IMR-90 (cell line): Measurements from ENCODE around the gene TENM3. TPM values are rescaled to one million over a fixed set of nuclear protein-coding genes. Genes with fewer than 3 reads are reported as not detected.

Source experiments
- ATAC-seq: fragments of 200-7000 bp; cut with Tn5 transposase; 2 replicates; pipeline ENCODE4 v1.9.1; 2020; ENCODE audit warnings: low read depth, mild to moderate bottlenecking, moderate library complexity
- BruUV-seq: library from RNA; stranded (reverse); fragments of 400-500 nt; replicated peaks from 2 replicates; lab custom pipeline; 2021; lab: Mats Ljungman, UMichigan
- CTCF ChIA-PET: fragments of 300-600 bp; formaldehyde crosslinking; extraction: SDS; loops from one replicate; lab custom pipeline; 2021; ENCODE audit warnings: antibody characterized with exemption; lab: Yijun Ruan, JAX
- POLR2A ChIA-PET: fragments of 300-600 bp; sonication (Branson Sonifier 250); formaldehyde crosslinking; loops from one replicate; lab custom pipeline; 2022; ENCODE audit warnings: antibody characterized with exemption; ENCODE audit not compliant: unreplicated experiment; lab: Charles Lee
- DNase-seq: peaks from one replicate; pipeline ENCODE4 v3.0.0; 2013
- H2AFZ ChIP-seq: replicated peaks from 2 replicates; pipeline ENCODE3; 2013; ENCODE audit warnings: low read length, mild to moderate bottlenecking; ENCODE audit not compliant: poor library complexity
- H2AK5ac ChIP-seq: 2 replicates; pipeline ENCODE4 v1.6.1; 2013; ENCODE audit warnings: low read depth, low read length, inconsistent platforms
- H2AK9ac ChIP-seq: replicated peaks from 2 replicates; pipeline ENCODE3; 2013; ENCODE audit warnings: mild to moderate bottlenecking, low read depth, low read length, moderate library complexity; ENCODE audit not compliant: poor library complexity
- H2BK120ac ChIP-seq: 2 replicates; pipeline ENCODE4 v1.6.1; 2013; ENCODE audit warnings: low read depth, low read length, inconsistent platforms
- H2BK15ac ChIP-seq: 3 replicates; pipeline ENCODE4 v1.6.1; 2013; ENCODE audit warnings: low read depth, low read length, inconsistent platforms
- H2BK20ac ChIP-seq: 2 replicates; pipeline ENCODE4 v1.6.1; 2013; ENCODE audit warnings: low read depth, mild to moderate bottlenecking, inconsistent platforms, low read length, moderate library complexity
- H2BK5ac ChIP-seq: 2 replicates; pipeline ENCODE4 v1.6.1; 2013; ENCODE audit warnings: mild to moderate bottlenecking, low read depth, low read length, inconsistent platforms; ENCODE audit not compliant: poor library complexity, severe bottlenecking
- H3K14ac ChIP-seq: replicated peaks from 2 replicates; pipeline ENCODE4 v1.6.1; 2013; ENCODE audit warnings: low read depth, low read length, inconsistent platforms
- H3K18ac ChIP-seq: 2 replicates; pipeline ENCODE4 v1.6.1; 2013; ENCODE audit warnings: low read depth, low read length, control low read depth
- H3K23ac ChIP-seq: 2 replicates; pipeline ENCODE4 v1.6.1; 2013; ENCODE audit warnings: low read depth, low read length, inconsistent platforms
- H3K27ac ChIP-seq: 2 replicates; pipeline ENCODE4 v1.5.1; 2013; ENCODE audit warnings: mild to moderate bottlenecking, control low read depth, low read length; ENCODE audit not compliant: insufficient read depth
- H3K27me3 ChIP-seq: 2 replicates; pipeline ENCODE4 v1.6.1; 2013; ENCODE audit warnings: low read length; ENCODE audit not compliant: control insufficient read depth, insufficient read depth
- H3K36me3 ChIP-seq: 2 replicates; pipeline ENCODE4 v1.6.1; 2013; ENCODE audit warnings: low read length, mixed read lengths; ENCODE audit not compliant: control insufficient read depth, insufficient read depth
- H3K4ac ChIP-seq: 2 replicates; pipeline ENCODE4 v1.6.1; 2013; ENCODE audit warnings: low read depth, low read length, inconsistent platforms
- H3K4me1 ChIP-seq: 2 replicates; pipeline ENCODE4 v1.6.1; 2013; ENCODE audit warnings: low read length, mixed read lengths; ENCODE audit not compliant: control insufficient read depth, insufficient read depth
- H3K4me2 ChIP-seq: 2 replicates; pipeline ENCODE4 v1.6.1; 2013; ENCODE audit warnings: low read depth, mild to moderate bottlenecking, control low read depth, low read length, moderate library complexity
- H3K4me3 ChIP-seq: 2 replicates; pipeline ENCODE4 v1.5.1; 2013; ENCODE audit warnings: low read depth, mild to moderate bottlenecking, control low read depth, low read length, moderate library complexity; ENCODE audit not compliant: insufficient read depth
- H3K56ac ChIP-seq: 2 replicates; pipeline ENCODE4 v1.6.1; 2013; ENCODE audit warnings: low read length, inconsistent platforms; ENCODE audit not compliant: insufficient read depth; ENCODE audit errors: extremely low read depth
- H3K79me1 ChIP-seq, 2 experiments: 2 replicates each; pipeline ENCODE4 v1.6.1; 2013; ENCODE audit warnings: low read length in 2 of 2, inconsistent platforms in 1 of 2, low read depth in 1 of 2
- H3K9ac ChIP-seq: 2 replicates; pipeline ENCODE4 v1.6.1; 2013; ENCODE audit warnings: low read depth, low read length, control low read depth
- H3K9me1 ChIP-seq: 2 replicates; pipeline ENCODE4 v1.6.1; 2013; ENCODE audit warnings: low read length, inconsistent platforms; ENCODE audit not compliant: insufficient read depth
- H3K9me3 ChIP-seq: 2 replicates; pipeline ENCODE4 v1.6.1; 2013; ENCODE audit warnings: low read length; ENCODE audit not compliant: control insufficient read depth, insufficient read depth
- H4K20me1 ChIP-seq: 2 replicates; pipeline ENCODE4 v1.6.1; 2013; ENCODE audit warnings: low read length, inconsistent platforms; ENCODE audit not compliant: insufficient read depth
- H4K5ac ChIP-seq: 2 replicates; pipeline ENCODE4 v1.6.1; 2013; ENCODE audit warnings: mild to moderate bottlenecking, low read depth, low read length, control low read depth
- H4K8ac ChIP-seq, 2 experiments: 2 replicates each; pipeline ENCODE4 v1.6.1; 2013; ENCODE audit warnings: low read depth in 2 of 2, low read length in 2 of 2, control low read depth in 1 of 2, inconsistent platforms in 1 of 2
- H4K91ac ChIP-seq: 2 replicates; pipeline ENCODE4 v1.6.1; 2013; ENCODE audit warnings: low read depth, low read length, inconsistent platforms; ENCODE audit not compliant: insufficient read depth
- BHLHE40 ChIP-seq: fragments of 150-350 bp; IDR thresholded peaks from 2 replicates; pipeline ENCODE4 v1.6.1; 2016; ENCODE audit warnings: mild to moderate bottlenecking, low read depth, low read length
- CEBPB ChIP-seq: IDR thresholded peaks from 2 replicates; pipeline ENCODE4 v1.6.1; 2012; ENCODE audit warnings: low read depth, low read length, improper control_type of control experiment
- CHD1 ChIP-seq: IDR thresholded peaks from 2 replicates; pipeline ENCODE4 v1.6.1; 2012; ENCODE audit warnings: low read depth, low read length, improper control_type of control experiment
- FOS ChIP-seq: fragments of 150-350 bp; IDR thresholded peaks from 2 replicates; pipeline ENCODE4 v1.6.1; 2016; ENCODE audit warnings: low read depth, low read length
- MAFK ChIP-seq: IDR thresholded peaks from 2 replicates; pipeline ENCODE4 v1.6.1; 2012; ENCODE audit warnings: low read depth, low read length, improper control_type of control experiment
- MAZ ChIP-seq: IDR thresholded peaks from 2 replicates; pipeline ENCODE4 v1.6.1; 2012; ENCODE audit warnings: low read depth, mild to moderate bottlenecking, low read length, improper control_type of control experiment, moderate library complexity, borderline replicate concordance
- MXI1 ChIP-seq: IDR thresholded peaks from 2 replicates; pipeline ENCODE4 v1.6.1; 2012; ENCODE audit warnings: low read depth, mild to moderate bottlenecking, low read length, moderate library complexity, borderline replicate concordance
- NFE2L2 ChIP-seq: fragments of 150-350 bp; IDR thresholded peaks from 2 replicates; pipeline ENCODE4 v1.6.1; 2016; ENCODE audit warnings: low read depth, mild to moderate bottlenecking, low read length
- POLR2A ChIP-seq: IDR thresholded peaks from 2 replicates; pipeline ENCODE4 v1.6.1; 2012; ENCODE audit warnings: mild to moderate bottlenecking, low read depth, low read length
- RAD21 ChIP-seq: IDR thresholded peaks from 2 replicates; pipeline ENCODE4 v1.6.1; 2012; ENCODE audit warnings: low read length, improper control_type of control experiment
- RCOR1 ChIP-seq: IDR thresholded peaks from 2 replicates; pipeline ENCODE4 v1.6.1; 2012; ENCODE audit warnings: mild to moderate bottlenecking, low read length, improper control_type of control experiment; ENCODE audit not compliant: insufficient replicate concordance
- RFX5 ChIP-seq: IDR thresholded peaks from 2 replicates; pipeline ENCODE4 v1.8.0; 2012; ENCODE audit warnings: low read depth, mild to moderate bottlenecking, low read length, moderate library complexity
- SMC3 ChIP-seq: fragments of 150-350 bp; IDR thresholded peaks from 2 replicates; pipeline ENCODE4 v1.6.1; 2016; ENCODE audit warnings: low read depth, mild to moderate bottlenecking, antibody characterized with exemption, low read length, moderate library complexity
- WGBS, 2 experiments: methylation state at CpG; one replicate each; pipeline versions ENCODE4 v1.1.5 to v1.1.7; 2013; ENCODE audit warnings: missing lambda C conversion rate in 2 of 2; ENCODE audit not compliant: insufficient read length in 1 of 2; ENCODE audit errors: extremely low coverage in 2 of 2; 5-methylcytosine and 5-hydroxymethylcytosine counted together
- dilution Hi-C: fragments of 300-500 bp; cut with HindIII; formaldehyde crosslinking; loops from one replicate; pipeline ENCODE4 v1.14.3; 2018; ENCODE audit warnings: low sequenced_read_pairs; ENCODE audit not compliant: unreplicated experiment
- in situ Hi-C: fragments of 300-500 bp; cut with MboI; formaldehyde crosslinking; loops from 3 replicates; pipeline ENCODE4 v1.14.3; 2019; ENCODE audit warnings: low sequenced_read_pairs, inconsistent platforms, mixed read lengths
- intact Hi-C: fragments of 100-400 bp; cut with micrococcal nuclease; formaldehyde crosslinking; loops from 2 replicates; pipeline ENCODE4 v1.10.0; 2022
- polyA plus RNA-seq, 3 experiments: library from polyadenylated mRNA; depleted of rRNA; stranded (reverse); fragments of >200 nt; gene quantifications; 2 replicates each; pipeline ENCODE4 v1.2.3, GENCODE V29; 2012; ENCODE audit warnings: low replicate concordance in 1 of 3
- total RNA-seq: library from RNA; depleted of rRNA; stranded (reverse); fragments of >200 nt; gene quantifications from 2 replicates; pipeline ENCODE4 v1.2.3, GENCODE V29; 2012
- TF ChIP-seq, protein P1 (sequence below): fragments of 150-350 bp; IDR thresholded peaks from 2 replicates; pipeline ENCODE4 v1.6.1; 2017; ENCODE audit warnings: mild to moderate bottlenecking, antibody characterized with exemption, low read length, low read depth
- TF ChIP-seq, protein P2 (sequence below): conservative IDR thresholded peaks from 2 replicates; pipeline ENCODE4 v1.5.1; 2012; ENCODE audit warnings: mild to moderate bottlenecking, low read depth, low read length, improper control_type of control experiment
- TF ChIP-seq, protein P3 (sequence below): fragments of 150-350 bp; IDR thresholded peaks from 2 replicates; pipeline ENCODE4 v1.6.1; 2016; ENCODE audit warnings: low read depth, mild to moderate bottlenecking, low read length, moderate library complexity, borderline replicate concordance

TENM3 gene
- total and polyA plus RNA-seq, 2 of the 4 experiments (the other 2 are of a cell fraction), result 29.9 to 173 TPM

DNA sequence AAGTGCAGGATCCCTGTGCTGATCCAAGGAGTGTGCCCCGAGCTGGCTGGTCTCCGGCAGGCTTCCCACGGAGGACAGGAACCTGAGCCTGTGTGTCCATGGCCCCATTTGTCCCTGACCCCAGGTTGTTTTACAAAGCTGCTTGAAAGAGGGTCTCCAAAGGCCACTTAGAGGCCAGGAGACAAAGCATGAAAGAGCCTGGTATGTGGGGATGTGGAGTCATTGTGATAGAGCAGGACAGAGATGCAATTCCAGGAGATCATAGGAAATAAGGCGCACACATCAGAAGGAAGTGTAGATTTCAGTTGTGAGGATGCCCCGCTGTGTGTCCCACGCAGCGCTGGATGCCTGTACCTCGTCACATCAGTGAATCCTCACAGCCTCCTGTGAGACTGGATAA lies 48.0 kb downstream of the TENM3 start:
- no TSS peak for BruUV-seq
- dilution Hi-C loops, result no loop called here
- no peak overlapping the region for H3K14ac ChIP-seq
- no peak overlapping the region for H2BK5ac ChIP-seq
- DNase-seq, result no peak
- no peak overlapping the region for H3K4me3 ChIP-seq
- in situ Hi-C loops, result no loop called here
- no peak for ATAC-seq
- ChIA-PET CTCF (no interaction called here), POLR2A (no interaction called here)
- no peak overlapping the region for H2BK20ac ChIP-seq
- H3K27ac ChIP-seq, result no peak overlapping the region
- no peaks in the 10 kb centered on the region for H3K4me1 ChIP-seq
- no peak overlapping the region for H3K4ac ChIP-seq
- WGBS, 2 experiments, result 83% methylated on average over 1 of the region's 8 CpGs; no CpG with 5 or more reads in 1 of the 2 experiments
- no peak overlapping the region for H3K23ac ChIP-seq
- no peaks in the 10 kb centered on the region for H3K9me1 ChIP-seq
- no peak overlapping the region for H4K5ac ChIP-seq
- no peak overlapping the region for H3K4me2 ChIP-seq
- no peak overlapping the region for H2AFZ ChIP-seq
- no peak overlapping the region for H3K9ac ChIP-seq
- H2AK9ac ChIP-seq, result no peak overlapping the region
- no peaks in the 10 kb centered on the region for H3K27me3 ChIP-seq
- H4K91ac ChIP-seq, result no peak overlapping the region
- H3K56ac ChIP-seq, result no peak overlapping the region
- H3K79me1 ChIP-seq, result no peaks in the 10 kb centered on the region
- H4K20me1 ChIP-seq, result no peaks in the 10 kb centered on the region
- no peak overlapping the region for H4K8ac ChIP-seq
- intact Hi-C loops, result no loop called here
- H2BK120ac ChIP-seq, result no peak overlapping the region
- H2BK15ac ChIP-seq, result no peak overlapping the region
- H2AK5ac ChIP-seq, result no peak overlapping the region
- H3K36me3 ChIP-seq, result no peaks in the 10 kb centered on the region
- TF ChIP-seq SMC3 (no peak), RCOR1 (no peak), RFX5 (no peak), RAD21 (no peak), NFE2L2 (no peak), BHLHE40 (no peak), CEBPB (no peak), CHD1 (no peak), MAFK (no peak), POLR2A (no peak), MAZ (no peak), FOS (no peak), MXI1 (no peak)
- TF ChIP-seq, protein P1, sequence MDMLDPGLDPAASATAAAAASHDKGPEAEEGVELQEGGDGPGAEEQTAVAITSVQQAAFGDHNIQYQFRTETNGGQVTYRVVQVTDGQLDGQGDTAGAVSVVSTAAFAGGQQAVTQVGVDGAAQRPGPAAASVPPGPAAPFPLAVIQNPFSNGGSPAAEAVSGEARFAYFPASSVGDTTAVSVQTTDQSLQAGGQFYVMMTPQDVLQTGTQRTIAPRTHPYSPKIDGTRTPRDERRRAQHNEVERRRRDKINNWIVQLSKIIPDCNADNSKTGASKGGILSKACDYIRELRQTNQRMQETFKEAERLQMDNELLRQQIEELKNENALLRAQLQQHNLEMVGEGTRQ, result no peak
- TF ChIP-seq, protein P2, sequence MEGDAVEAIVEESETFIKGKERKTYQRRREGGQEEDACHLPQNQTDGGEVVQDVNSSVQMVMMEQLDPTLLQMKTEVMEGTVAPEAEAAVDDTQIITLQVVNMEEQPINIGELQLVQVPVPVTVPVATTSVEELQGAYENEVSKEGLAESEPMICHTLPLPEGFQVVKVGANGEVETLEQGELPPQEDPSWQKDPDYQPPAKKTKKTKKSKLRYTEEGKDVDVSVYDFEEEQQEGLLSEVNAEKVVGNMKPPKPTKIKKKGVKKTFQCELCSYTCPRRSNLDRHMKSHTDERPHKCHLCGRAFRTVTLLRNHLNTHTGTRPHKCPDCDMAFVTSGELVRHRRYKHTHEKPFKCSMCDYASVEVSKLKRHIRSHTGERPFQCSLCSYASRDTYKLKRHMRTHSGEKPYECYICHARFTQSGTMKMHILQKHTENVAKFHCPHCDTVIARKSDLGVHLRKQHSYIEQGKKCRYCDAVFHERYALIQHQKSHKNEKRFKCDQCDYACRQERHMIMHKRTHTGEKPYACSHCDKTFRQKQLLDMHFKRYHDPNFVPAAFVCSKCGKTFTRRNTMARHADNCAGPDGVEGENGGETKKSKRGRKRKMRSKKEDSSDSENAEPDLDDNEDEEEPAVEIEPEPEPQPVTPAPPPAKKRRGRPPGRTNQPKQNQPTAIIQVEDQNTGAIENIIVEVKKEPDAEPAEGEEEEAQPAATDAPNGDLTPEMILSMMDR, result no peak
- TF ChIP-seq, protein P3, sequence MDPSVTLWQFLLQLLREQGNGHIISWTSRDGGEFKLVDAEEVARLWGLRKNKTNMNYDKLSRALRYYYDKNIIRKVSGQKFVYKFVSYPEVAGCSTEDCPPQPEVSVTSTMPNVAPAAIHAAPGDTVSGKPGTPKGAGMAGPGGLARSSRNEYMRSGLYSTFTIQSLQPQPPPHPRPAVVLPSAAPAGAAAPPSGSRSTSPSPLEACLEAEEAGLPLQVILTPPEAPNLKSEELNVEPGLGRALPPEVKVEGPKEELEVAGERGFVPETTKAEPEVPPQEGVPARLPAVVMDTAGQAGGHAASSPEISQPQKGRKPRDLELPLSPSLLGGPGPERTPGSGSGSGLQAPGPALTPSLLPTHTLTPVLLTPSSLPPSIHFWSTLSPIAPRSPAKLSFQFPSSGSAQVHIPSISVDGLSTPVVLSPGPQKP, result no peak
- no peak overlapping the region for H3K18ac ChIP-seq
- no peaks in the 10 kb centered on the region for H3K9me3 ChIP-seq
